Breast epithelium (tissue), 3 donors: ENCODE measurements around the gene GHITM.
"Not testable (repeated sequence)": the region's sequence is repeated elsewhere in the genome, so short reads cannot be mapped to it uniquely, and the experiment has no call there.

Experiments used
- POLR2A ChIP-seq: fragments of 450-650 bp; IDR thresholded peaks from one replicate; pipeline ENCODE4 v1.6.1; 2016; ENCODE audit warnings: antibody characterized with exemption, mild to moderate bottlenecking, moderate library complexity
- TF ChIP-seq, protein P1 (sequence below), 3 donors: fragments of 450-650 bp; IDR thresholded peaks; one replicate each; pipeline ENCODE4 v1.5.1; 2016 to 2017; ENCODE audit warnings: antibody characterized with exemption in 3 of 3, mild to moderate bottlenecking in 3 of 3, moderate library complexity in 3 of 3

DNA sequence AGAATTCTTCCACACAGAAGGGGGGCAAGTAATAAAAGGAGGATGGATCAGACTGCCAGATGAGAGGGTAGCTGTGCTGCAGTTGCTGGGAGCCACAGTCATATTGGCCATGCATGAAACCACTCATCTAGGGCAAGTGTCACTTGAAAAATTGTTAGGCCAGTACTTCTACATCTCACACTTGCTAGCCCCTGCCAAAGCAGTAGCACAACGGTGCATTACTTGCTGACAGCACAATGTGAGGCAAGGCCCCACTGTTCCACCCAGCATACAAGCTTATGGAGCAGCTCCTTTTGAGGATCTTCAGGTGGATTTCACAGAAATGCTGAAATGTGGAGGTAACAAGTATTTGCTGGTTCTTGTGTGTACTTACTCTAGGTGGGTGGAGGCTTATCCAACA lies 25.8 kb upstream of the GHITM start:
- TF ChIP-seq, protein P1, sequence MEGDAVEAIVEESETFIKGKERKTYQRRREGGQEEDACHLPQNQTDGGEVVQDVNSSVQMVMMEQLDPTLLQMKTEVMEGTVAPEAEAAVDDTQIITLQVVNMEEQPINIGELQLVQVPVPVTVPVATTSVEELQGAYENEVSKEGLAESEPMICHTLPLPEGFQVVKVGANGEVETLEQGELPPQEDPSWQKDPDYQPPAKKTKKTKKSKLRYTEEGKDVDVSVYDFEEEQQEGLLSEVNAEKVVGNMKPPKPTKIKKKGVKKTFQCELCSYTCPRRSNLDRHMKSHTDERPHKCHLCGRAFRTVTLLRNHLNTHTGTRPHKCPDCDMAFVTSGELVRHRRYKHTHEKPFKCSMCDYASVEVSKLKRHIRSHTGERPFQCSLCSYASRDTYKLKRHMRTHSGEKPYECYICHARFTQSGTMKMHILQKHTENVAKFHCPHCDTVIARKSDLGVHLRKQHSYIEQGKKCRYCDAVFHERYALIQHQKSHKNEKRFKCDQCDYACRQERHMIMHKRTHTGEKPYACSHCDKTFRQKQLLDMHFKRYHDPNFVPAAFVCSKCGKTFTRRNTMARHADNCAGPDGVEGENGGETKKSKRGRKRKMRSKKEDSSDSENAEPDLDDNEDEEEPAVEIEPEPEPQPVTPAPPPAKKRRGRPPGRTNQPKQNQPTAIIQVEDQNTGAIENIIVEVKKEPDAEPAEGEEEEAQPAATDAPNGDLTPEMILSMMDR (IDR thresholded peaks at IDR 0.05): not testable (repeated sequence)
- not testable (repeated sequence) for TF ChIP-seq POLR2A
